Activated CD8-positive, alpha-beta T cell treated with anti-CD3 and anti-CD28 coated beads, Interleukin-2, amount 10 ng/mL, durations not matched to agents 7 days and 5 days (primary cell): ENCODE results near the gene SLC25A39. TPM values are rescaled to one million over a fixed set of nuclear protein-coding genes. Genes with fewer than 3 reads are reported as not detected.
"Not testable (repeated sequence)": the region's sequence is repeated elsewhere in the genome, so short reads cannot be mapped to it uniquely, and the experiment has no call there.

Experiments
- ATAC-seq: fragments of 150-1000 bp; cut with Tn5 transposase; one replicate; pipeline ENCODE4 v1.10.0; 2021; ENCODE audit warnings: moderate library complexity
- CTCF ChIA-PET: fragments of 350-600 bp; sonication (Branson Sonifier 250); formaldehyde crosslinking; loops from one replicate; lab custom pipeline; 2021; ENCODE audit warnings: antibody characterized with exemption; lab: Charles Lee
- POLR2A ChIA-PET: fragments of 350-600 bp; sonication (Branson Sonifier 250); formaldehyde crosslinking; loops from one replicate; lab custom pipeline; 2021; ENCODE audit warnings: antibody characterized with exemption; lab: Charles Lee
- DNase-seq: peaks from one replicate; pipeline ENCODE4 v3.0.0-alpha.2; 2020
- H3K27ac Mint-ChIP-seq: one replicate; pipeline ENCODE4 v1.8.0; 2021; ENCODE audit warnings: mild to moderate bottlenecking, mixed read lengths
- H3K27me3 Mint-ChIP-seq: one replicate; pipeline ENCODE4 v1.8.0; 2021; ENCODE audit warnings: low read depth, mixed read lengths
- H3K36me3 Mint-ChIP-seq: one replicate; pipeline ENCODE4 v1.8.0; 2021; ENCODE audit warnings: low read depth, mixed read lengths
- H3K4me1 Mint-ChIP-seq: one replicate; pipeline ENCODE4 v1.8.0; 2021; ENCODE audit warnings: low read depth, mixed read lengths
- H3K4me3 Mint-ChIP-seq: one replicate; pipeline ENCODE4 v1.8.0; 2021; ENCODE audit warnings: mild to moderate bottlenecking, mixed read lengths
- H3K9me3 Mint-ChIP-seq: one replicate; pipeline ENCODE4 v1.8.0; 2022; ENCODE audit warnings: mixed read lengths; ENCODE audit not compliant: insufficient read depth
- total RNA-seq, 2 experiments: library from RNA; stranded (reverse); gene quantifications; one replicate each; pipeline ENCODE4 v1.2.3, GENCODE V29; 2021

SLC25A39 gene
- total RNA-seq, result 100 to 1,000 TPM; 140 to 141 TPM

- no peaks in the 10 kb centered on the region for H3K27me3 Mint-ChIP-seq
- ATAC-seq, result peak; percentile 84
- DNase-seq, result peak; percentile 94
- H3K27ac Mint-ChIP-seq, result peak within 1 kb of the TSS; percentile 89
- peaks cover 26% of the 10 kb centered on the region for H3K4me1 Mint-ChIP-seq
- ChIA-PET POLR2A (interaction anchor here (0.9 to 4.9 kb wide), 6 partner anchors 14 to 115 kb away, joined by 3 to 59 read pairs (median 4); partner anchors contain the start of gene UBTF), CTCF (interaction anchor here (1.2 to 2.3 kb wide), 4 partner anchors 29 to 115 kb away, joined by 4 to 11 read pairs (median 8); no protein-coding TSS in a partner anchor)
- H3K4me3 Mint-ChIP-seq, result peak within 1 kb of the TSS; percentile 89
- H3K9me3 Mint-ChIP-seq, result no peaks in the 10 kb centered on the region
- peaks cover 20% of the 10 kb centered on the region for H3K36me3 Mint-ChIP-seq
Observed at GRCh38 chr17:44324571-44325275, at the start of gene SLC25A39. TSS of gene SLC25A39 (minus strand) at chr17:44324823. CDS start at chr17:44323562, 1,261 bp downstream.

GRCh38 chr17:44372036-44372435, 47.4 kb upstream of the SLC25A39 start:
- peaks cover 8% of the 10 kb centered on the region for H3K4me1 Mint-ChIP-seq
- no peaks in the 10 kb centered on the region for H3K36me3 Mint-ChIP-seq
- ChIA-PET POLR2A (no interaction called here), CTCF (interaction anchor here (1.1 to 1.5 kb wide), 2 partner anchors 9 to 13 kb away, joined by 3 to 5 read pairs; partner anchors contain the start of gene FAM171A2)
- ATAC-seq (no peak), DNase-seq (no peak)
- peaks cover 19% of the 10 kb centered on the region for H3K27me3 Mint-ChIP-seq
- no peak overlapping the region for H3K27ac Mint-ChIP-seq
- no peak overlapping the region for H3K4me3 Mint-ChIP-seq
- no peaks in the 10 kb centered on the region for H3K9me3 Mint-ChIP-seq

- CTCF ChIA-PET, result interaction anchor here (1.2 to 2.2 kb wide), 4 partner anchors 9 to 154 kb away, joined by 3 to 8 read pairs (median 6); no protein-coding TSS in a partner anchor
- H3K4me1 Mint-ChIP-seq, ATAC-seq, POLR2A ChIA-PET, H3K27ac Mint-ChIP-seq, H3K9me3 Mint-ChIP-seq, H3K36me3 Mint-ChIP-seq: not testable (repeated sequence)
- peak overlapping the region; percentile 23 for H3K4me3 Mint-ChIP-seq
- H3K27me3 Mint-ChIP-seq, result peaks cover 31% of the 10 kb centered on the region
- DNase-seq, result peak; percentile 47
Observed at GRCh38 chr17:44369414-44370023, 44.9 kb upstream of the SLC25A39 start.

GRCh38 chr17:44368391-44369243, 44.0 kb upstream of the SLC25A39 start:
- ATAC-seq, POLR2A ChIA-PET, H3K27ac Mint-ChIP-seq, H3K9me3 Mint-ChIP-seq, H3K36me3 Mint-ChIP-seq, H3K4me3 Mint-ChIP-seq, DNase-seq: not testable (repeated sequence)
- Mint-ChIP-seq H3K4me1 (peaks cover 11% of the 10 kb centered on the region), H3K27me3 (peaks cover 26% of the 10 kb centered on the region)
- CTCF ChIA-PET, result interaction anchor here (1.2 to 2.2 kb wide), 4 partner anchors 8 to 155 kb away, joined by 3 to 8 read pairs (median 6); no protein-coding TSS in a partner anchor

- peaks cover 12% of the 10 kb centered on the region for H3K4me1 Mint-ChIP-seq
- H3K27ac Mint-ChIP-seq, result no peak overlapping the region
- H3K36me3 Mint-ChIP-seq, result no peaks in the 10 kb centered on the region
- H3K27me3 Mint-ChIP-seq, result peaks cover 27% of the 10 kb centered on the region
- no peak overlapping the region for H3K4me3 Mint-ChIP-seq
- no peak for ATAC-seq
- no peak for DNase-seq
- no peaks in the 10 kb centered on the region for H3K9me3 Mint-ChIP-seq
- ChIA-PET CTCF (interaction anchor here (0.9 to 2.0 kb wide), 3 partner anchors 9 to 22 kb away, joined by 3 to 11 read pairs (median 4); partner anchors contain the start of gene GRN), POLR2A (no interaction called here)
Observed at GRCh38 chr17:44367231-44367979, 42.8 kb upstream of the SLC25A39 start.

- H3K9me3 Mint-ChIP-seq, ATAC-seq: not testable (repeated sequence)
Observed at GRCh38 chr17:44365051-44365450, 40.4 kb upstream of the SLC25A39 start.

GRCh38 chr17:44363613-44364159, 39.1 kb upstream of the SLC25A39 start, which contains the start of gene FAM171A2:
TSS of gene FAM171A2 (minus strand) at chr17:44363853. CDS start at chr17:44363714, 139 bp downstream.
- Mint-ChIP-seq H3K27ac (no peak within 1 kb of the TSS), H3K4me3 (peak within 1 kb of the TSS; percentile 73), H3K27me3 (peaks cover 40% of the 10 kb centered on the region), H3K9me3 (no peaks in the 10 kb centered on the region), H3K4me1 (peaks cover 4% of the 10 kb centered on the region), H3K36me3 (no peaks in the 10 kb centered on the region)
- ChIA-PET POLR2A (interaction anchor here (0.7 kb wide), 1 partner anchor 12 kb away, joined by 3 read pairs; no protein-coding TSS in a partner anchor), CTCF (interaction anchor here (0.7 to 3.5 kb wide), 22 partner anchors 8 to 420 kb away, joined by 3 to 29 read pairs (median 5); partner anchors contain the start of gene GRN)
- peak; percentile 93 for ATAC-seq
- DNase-seq, result peak; percentile 70

More at GRCh38 chr17:44365051-44365450, 40.4 kb upstream of the SLC25A39 start:
- Mint-ChIP-seq H3K4me1 (peaks cover 12% of the 10 kb centered on the region), H3K27me3 (peaks cover 43% of the 10 kb centered on the region), H3K4me3 (peak overlapping the region; percentile 34)
- CTCF ChIA-PET, result interaction anchor here (1.1 to 3.5 kb wide), 3 partner anchors 11 to 34 kb away, joined by 3 to 29 read pairs (median 3); no protein-coding TSS in a partner anchor
- H3K27ac Mint-ChIP-seq, POLR2A ChIA-PET, DNase-seq, H3K36me3 Mint-ChIP-seq: not testable (repeated sequence)

- Mint-ChIP-seq H3K36me3 (no peaks in the 10 kb centered on the region), H3K4me3 (peak overlapping the region; percentile 67), H3K4me1 (peaks cover 4% of the 10 kb centered on the region), H3K27ac (no peak overlapping the region), H3K9me3 (no peaks in the 10 kb centered on the region), H3K27me3 (peaks cover 40% of the 10 kb centered on the region)
- CTCF ChIA-PET, result interaction anchor here (0.7 to 3.5 kb wide), 22 partner anchors 8 to 419 kb away, joined by 3 to 29 read pairs (median 5); partner anchors contain the start of gene GRN
- POLR2A ChIA-PET, result interaction anchor here (0.7 to 1.1 kb wide), 2 partner anchors 8 to 12 kb away, joined by 3 read pairs; no protein-coding TSS in a partner anchor
- ATAC-seq, result peak; percentile 50
- DNase-seq, result no peak
Observed at GRCh38 chr17:44362949-44363612, 38.5 kb upstream of the SLC25A39 start.

- H3K27me3 Mint-ChIP-seq, result peaks cover 36% of the 10 kb centered on the region
Observed at GRCh38 chr17:44362459-44362948, 37.9 kb upstream of the SLC25A39 start.

More at GRCh38 chr17:44362459-44362948, 37.9 kb upstream of the SLC25A39 start:
- no peak overlapping the region for H3K27ac Mint-ChIP-seq
- DNase-seq, result no peak
- no peaks in the 10 kb centered on the region for H3K9me3 Mint-ChIP-seq
- ChIA-PET POLR2A (interaction anchor here (1.1 kb wide), 1 partner anchor 9 kb away, joined by 3 read pairs; no protein-coding TSS in a partner anchor), CTCF (interaction anchor here (0.8 to 3.5 kb wide), 11 partner anchors 9 to 161 kb away, joined by 4 to 29 read pairs (median 7); partner anchors contain the start of gene GRN)
- H3K36me3 Mint-ChIP-seq, result no peaks in the 10 kb centered on the region
- ATAC-seq, result no peak
- H3K4me1 Mint-ChIP-seq, result peaks cover 4% of the 10 kb centered on the region
- H3K4me3 Mint-ChIP-seq, result no peak overlapping the region
